Stimulated activated CD8-positive, alpha-beta memory T cell treated with anti-CD3 and anti-CD28 coated beads, Interleukin-15, amount 100 ng/mL, for 1 hour (primary cell): ENCODE results near the gene GPX6.
"Not testable (repeated sequence)": the region's sequence is repeated elsewhere in the genome, so short reads cannot be mapped to it uniquely, and the experiment has no call there.

Source experiments
- DNase-seq: peaks from one replicate; pipeline ENCODE4 v3.0.0-alpha.2; 2020; ENCODE audit warnings: low read depth

GPX6 gene

DNA sequence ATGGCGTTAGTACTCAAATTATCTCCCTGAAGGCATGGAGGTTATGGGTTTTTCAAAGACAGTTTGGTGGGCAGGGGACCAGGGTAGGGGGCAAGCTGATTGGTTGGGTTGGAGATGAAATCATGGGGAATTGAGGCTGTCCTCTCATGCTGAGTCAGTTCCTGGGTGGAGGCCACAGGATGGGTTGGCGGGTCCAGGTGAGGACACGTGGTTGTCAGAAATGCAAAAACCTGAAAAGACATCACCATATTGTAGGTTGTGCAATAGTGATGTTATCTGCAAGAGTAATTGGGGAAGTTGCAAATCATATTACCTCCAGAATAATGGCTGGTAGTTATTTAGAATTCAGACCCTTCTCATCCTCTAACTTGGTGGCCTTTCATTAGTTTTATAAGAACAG, 30.1 kb downstream of the GPX6 start:
- DNase-seq = no peak

DNA sequence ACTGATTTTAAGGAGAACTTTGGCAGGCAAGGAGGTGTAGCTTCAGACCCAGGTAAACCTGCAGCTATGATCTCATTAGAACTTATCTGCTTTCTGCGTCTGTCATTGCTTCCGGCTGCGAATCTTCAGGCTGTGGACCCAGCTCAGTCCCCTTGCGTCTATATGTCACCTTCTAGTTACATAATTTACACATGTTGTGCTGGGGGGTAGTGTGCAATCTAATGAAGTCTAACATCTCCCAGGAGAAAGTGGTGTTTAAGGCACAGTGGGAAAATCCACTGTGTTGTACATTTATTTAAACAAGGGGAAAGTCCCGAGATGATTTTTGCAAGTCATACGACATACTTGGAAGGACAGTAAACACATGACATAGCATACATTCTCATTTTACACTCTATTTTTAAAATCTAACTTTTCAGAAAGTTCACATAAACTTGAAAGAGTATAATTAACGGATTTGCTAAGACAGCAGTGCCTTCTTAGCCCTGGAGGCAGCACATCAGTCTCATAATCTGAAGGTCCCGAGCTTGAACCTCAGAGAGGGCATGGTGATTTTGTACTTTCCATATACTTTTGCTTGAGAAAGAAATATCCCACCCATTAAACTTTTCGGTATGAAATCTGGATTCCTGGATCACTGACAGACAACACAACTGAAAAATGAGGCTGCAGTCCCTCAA, 35.2 kb downstream of the GPX6 start:
- no peak for DNase-seq

DNA sequence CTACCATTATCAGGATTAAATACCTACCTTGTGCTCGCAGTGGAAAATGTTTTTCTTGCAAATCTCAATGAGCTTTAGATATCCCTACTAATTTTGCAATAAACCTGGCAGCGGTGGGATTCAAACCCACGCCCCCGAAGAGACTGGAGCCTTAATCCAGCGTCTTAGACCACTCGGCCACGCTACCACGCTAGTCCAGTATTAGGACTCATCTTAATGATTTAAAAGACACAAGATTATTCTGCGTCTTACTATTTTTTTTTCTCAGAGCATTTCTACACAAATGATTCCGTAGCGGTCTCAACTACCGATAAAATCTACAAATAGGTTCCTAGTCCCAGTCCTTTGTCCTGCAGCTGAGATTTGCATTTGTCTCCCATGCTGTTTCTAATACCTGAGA, 37.1 kb downstream of the GPX6 start:
- DNase-seq = no peak

GRCh38 chr6:28474441-28475219, 41.0 kb downstream of the GPX6 start:
- no peak for DNase-seq

DNA sequence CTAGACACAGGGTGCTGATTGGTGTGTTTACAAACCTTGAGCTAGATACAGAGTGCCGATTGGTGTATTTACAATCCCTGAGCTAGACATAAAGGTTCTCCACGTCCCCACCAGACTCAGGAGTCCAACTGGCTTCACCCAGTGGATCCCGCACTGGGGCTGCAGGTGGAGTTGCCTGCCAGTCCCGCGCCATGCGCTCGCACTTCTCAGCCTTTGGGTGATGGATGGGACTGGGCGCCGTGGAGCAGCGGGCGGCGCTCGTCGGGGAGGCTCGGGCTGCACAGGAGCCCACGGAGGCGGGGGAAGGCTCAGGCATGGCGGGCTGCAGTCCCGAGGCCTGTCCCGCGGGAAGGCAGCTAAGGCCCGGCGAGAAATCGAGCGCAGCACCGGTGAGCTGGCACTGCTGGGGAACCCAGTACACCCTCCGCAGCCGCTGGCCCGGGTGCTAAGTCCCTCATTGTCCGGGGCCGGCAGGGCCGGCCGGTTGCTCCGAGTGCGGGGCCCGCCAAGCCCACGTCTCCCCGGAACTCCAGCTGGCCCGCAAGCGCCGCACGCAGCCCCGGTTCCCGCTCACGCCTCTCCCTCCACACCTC, 46.3 kb downstream of the GPX6 start:
- not testable (repeated sequence) for DNase-seq

DNA sequence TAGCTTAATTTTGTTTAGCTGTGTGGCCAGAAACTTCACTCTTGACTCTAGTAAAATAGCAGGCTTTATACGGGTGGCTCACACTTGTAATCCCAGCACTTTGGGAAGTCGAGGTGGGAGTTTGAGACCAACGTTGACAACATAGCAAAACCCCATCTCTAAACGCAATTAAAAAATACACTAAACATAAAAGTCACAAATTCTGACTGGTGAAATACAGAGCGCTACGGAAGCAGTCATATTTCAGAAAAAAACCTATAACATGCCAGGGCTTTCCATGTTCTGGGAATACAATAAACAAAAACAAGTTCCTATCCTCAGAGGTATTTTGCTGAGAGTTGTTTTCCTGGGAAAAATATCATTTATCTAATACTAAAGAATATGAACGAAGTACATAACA, 47.5 kb downstream of the GPX6 start:
- no peak for DNase-seq

DNA sequence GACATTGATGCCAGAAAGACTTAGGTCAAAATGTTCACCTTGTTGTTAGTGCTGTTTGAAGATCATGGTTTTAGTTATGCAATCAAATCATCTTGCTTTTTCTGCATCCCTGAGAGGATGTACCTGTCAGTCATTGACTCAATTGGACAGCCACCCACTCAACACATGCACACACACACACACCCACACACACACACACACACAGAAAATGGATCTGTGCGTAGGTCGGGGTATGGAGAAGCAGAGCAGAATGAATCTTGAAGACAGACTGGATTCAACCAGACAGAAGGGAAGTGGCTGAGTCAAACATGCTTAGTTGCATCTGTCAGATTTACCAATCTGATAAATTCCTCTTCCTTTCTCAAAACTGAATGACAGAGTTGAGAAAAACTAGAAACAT, 53.2 kb downstream of the GPX6 start:
- DNase-seq = no peak

DNA sequence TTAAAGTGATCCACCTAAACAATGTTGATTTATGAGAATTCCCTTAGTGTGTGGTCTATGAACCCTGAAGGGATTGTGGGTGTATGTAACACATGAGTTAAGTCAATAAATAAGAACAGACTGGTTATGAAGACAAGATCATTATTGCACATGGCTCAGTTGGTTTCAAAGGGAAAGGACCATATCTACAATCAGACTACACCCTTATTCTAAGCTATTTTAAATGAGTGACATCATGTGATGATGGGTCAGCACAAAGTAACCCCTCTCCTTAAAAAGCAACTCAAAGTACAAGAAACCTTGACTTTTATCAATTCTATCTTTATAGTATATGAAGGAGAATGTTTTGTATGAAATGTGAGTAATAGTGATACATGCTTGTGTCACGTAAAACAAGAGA, 57.0 kb downstream of the GPX6 start:
- DNase-seq = no peak
